ENCODE measurements around the gene ATCAY.

ATCAY gene

DNA sequence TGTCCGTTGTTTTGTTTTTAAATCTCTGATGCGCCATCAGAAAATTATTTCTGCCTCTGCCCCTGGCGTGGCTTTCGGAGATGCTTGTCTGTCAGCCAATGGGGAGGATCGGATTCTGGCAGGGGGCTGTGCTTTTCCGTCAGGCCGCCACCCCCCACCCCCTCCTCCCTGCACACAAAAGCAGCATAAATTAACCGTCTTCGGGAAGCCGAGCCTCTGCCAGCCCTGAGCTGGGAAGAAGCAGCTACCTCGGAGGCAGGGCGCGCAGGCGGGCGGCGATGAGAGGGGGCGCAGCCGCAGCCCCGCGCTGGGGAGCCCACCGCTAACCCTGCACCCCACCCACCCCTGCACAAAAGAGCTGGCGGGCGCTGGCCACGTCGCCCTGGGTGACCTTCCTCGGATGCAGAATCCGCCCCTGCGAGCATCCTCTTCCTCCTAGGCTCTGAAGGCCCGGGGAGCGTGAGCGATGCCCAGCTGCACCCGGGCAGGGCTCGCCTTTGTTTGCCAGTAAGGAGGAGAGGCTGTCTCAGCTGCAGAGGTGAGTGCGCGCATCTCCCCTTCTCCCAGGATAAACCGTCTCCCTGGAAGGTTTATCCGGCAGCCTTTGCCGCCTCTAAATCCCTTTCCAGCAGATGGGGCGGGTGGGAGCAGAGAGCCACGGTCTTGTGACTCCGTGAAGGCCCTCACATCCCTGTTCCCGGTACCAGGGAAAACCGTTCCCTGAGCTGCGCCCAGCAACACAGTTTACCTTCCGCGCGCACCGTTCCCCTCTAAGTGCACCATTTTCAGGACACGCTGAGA lies at the start of gene ATCAY:
Gene ATCAY (plus strand): TSS at position 215 of the 801 bp plus-strand sequence. CDS start 5,083 bp downstream, outside the sequence.
- no peak for DNase-seq

GRCh38 chr19:3831601-3832000 lies 48.9 kb upstream of the ATCAY start:
- DNase-seq = no peak

DNA sequence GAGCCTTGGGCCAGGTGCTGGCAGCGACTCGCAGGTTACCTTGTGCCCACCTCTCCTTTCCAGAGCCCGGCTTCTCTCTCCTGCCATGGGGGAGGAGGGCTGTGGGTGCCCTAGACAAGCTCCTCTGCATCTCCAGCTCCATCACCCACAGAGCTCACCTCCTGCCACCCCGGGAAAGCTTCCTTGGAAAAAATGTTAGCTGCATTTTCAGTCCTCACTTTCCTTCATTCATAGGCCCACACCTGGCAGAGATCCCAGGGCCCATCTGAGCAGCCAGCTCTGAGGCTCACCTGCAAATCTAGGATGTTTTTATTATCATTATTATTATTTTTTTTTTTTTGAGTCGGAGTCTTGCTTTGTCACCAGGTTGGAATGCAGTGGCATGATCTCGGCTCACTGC lies 48.5 kb upstream of the ATCAY start:
- DNase-seq = no peak

DNA sequence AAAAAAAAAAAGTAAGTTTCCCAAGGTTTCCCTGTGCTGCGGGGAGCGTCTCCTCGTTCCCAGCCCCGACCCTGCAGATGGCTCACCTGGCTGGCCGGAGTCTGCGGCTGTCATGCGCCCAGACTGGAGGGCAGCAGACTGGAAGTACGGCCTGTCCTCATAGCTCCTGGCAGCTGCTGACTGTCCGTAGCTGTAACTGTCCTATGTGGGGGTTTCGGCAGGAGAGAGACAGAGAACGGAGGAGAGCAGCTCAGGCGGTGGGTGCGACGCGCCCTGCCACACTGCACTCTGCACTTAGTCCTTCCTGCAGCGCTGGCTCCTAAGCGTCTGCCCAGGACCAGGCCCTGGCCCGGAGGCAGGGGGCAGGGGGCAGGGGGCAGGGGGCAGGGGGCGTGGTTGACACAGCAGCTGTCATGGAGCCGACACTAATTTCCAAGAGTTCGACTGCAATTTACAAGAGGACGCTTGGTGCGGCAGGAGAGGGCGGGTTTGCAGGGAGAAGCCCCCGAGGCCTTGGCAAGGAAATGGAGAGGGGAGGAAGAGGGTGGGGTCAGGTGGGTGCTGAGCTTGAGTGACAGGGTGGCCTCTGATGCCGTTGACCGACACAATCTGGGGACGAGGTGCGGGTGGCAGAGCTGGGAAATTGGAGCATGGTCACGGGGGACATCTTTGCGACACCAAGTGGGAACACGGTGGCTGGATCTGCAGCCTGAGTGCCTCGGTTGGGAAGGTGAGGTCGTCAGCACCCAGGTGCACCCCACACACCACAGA lies 46.7 kb upstream of the ATCAY start:
- DNase-seq = no peak

DNA sequence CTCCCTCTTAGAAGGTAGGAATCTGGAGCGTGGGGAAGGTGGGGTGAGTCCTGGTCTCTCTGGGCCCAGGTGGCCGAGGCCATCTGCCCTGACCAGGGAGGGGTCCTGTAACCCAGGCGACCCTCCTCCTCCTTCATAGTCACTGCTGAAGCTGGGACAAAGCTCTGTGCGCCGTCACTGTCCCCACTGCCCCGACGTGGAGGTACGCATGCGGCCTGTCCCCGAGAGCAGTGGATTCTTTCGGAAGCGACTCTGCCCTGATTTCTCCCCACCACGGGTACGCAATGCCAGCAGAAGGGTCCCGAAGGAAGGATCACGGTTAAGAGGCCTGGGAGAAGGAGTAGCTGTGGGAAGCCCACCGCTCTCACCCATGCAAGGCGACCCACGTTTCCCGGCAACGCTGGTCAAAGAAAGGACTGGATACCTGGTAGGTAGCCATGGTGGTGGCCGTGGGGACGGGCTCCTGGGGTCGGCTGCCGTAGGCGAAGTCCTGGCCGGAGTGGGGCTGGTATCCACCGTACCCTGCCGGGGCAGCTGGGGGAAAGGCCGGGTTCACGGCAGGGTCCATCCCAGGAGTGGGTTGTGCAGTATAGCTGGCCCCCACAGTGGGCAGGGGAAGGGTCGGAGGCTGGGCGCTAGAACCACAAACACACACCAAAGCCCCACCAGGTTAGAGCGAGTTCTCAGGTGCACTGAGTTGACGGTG lies 46.0 kb upstream of the ATCAY start:
- DNase-seq = no peak

DNA sequence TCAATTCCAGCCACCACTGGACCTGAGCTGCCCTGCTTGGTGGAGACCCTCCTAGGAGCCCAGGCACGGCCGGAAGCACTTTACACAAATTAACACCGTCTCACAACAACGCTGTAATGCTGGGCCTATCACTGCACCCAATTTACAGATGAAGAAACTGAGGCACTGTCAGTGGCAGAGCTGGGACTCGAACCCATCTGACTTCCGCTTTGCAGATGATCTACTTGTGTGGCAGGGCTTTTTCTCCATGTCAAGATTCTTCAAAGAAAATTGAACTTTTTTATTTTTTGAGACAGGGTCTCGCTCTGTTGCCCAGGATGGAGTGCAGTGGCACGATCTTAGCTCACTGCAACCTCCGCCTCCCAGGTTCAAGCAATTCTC lies 45.4 kb upstream of the ATCAY start:
- no peak for DNase-seq

DNA sequence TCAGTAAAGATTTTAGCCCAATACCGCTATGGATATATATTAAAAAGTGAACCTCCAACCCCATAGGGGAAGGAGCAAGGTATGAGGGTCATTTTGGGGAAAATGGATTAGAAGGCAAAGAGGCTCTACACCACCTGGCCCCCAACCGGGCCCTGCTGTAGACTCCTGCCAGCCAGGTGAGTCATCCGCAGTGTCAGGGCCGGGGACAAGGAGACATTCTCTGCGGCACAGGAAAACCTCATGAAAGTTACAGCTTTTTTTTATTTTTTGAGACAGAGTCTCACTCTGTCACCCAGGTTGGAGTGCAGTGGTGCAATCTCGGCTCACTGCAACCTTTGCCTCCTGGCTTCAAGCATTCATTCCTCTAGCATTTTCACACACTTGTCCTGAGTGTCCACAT lies 43.6 kb upstream of the ATCAY start:
- DNase-seq = no peak

- DNase-seq = no peak
These were observed 43.2 kb upstream of the ATCAY start for GRCh38 chr19:3837332-3837731.

GRCh38 chr19:3837922-3838321 lies 42.6 kb upstream of the ATCAY start:
- DNase-seq = no peak

DNA sequence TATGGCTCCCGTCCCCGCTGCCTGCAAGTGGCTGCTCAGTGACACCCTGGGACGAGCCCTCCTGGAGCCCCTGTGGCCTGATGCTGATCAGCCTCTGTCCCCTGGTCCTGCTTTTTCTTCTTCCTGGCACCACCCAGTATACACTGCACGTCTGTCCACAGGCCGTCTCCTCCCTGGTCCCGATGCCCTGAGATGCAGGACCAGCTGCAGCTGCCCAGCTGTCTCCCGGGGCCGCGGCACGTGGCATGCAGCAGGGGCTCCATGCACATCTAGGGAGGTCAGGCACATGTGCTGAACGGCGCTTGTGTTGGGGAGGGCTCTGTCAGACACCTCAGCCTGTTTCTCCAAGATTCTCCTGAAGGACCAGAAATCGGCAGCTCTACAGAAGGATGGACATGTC lies 41.8 kb upstream of the ATCAY start:
- DNase-seq = no peak

GRCh38 chr19:3839941-3840340 lies 40.5 kb upstream of the ATCAY start:
- DNase-seq = no peak

DNA sequence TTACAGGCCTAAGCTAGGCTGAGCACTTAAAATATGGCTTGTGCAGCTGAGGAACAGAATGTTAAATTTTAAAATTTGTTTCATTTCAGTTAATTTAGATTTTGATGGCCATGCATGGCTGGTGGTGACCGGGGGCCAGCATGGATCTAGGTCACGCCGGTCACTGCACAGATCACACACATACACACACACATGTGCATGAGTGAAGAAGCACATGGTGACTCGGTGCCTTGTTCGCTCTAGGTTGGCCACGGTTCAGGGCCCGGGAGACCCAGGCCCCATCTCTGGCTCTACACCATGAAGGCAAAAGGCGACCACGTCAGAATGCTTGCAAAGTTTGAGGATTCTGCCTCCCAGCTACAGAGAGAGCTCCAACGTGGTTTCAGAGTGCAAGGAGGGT lies 39.7 kb upstream of the ATCAY start:
- no peak for DNase-seq

DNA sequence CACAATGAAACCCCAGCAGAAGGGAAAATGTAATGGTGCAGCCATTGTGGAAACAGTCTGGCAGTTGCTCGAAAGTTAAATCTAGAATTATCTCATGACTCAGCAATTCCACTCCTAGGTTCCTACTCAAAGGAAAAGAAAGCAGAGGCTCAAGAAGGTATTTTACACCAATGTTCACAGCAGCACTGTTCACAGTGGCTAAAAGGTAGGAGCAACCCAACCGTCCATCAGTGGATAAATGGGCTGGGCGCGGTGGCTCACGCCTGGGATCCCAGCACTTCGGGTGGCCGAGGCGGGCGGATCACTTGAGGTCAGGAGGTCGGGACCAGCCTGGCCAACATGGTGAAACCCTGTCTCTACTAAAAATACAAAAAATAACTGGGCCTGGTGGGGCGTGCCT lies 37.5 kb upstream of the ATCAY start:
- DNase-seq = no peak

GRCh38 chr19:3844596-3844995 lies 35.9 kb upstream of the ATCAY start:
- DNase-seq = no peak

DNA sequence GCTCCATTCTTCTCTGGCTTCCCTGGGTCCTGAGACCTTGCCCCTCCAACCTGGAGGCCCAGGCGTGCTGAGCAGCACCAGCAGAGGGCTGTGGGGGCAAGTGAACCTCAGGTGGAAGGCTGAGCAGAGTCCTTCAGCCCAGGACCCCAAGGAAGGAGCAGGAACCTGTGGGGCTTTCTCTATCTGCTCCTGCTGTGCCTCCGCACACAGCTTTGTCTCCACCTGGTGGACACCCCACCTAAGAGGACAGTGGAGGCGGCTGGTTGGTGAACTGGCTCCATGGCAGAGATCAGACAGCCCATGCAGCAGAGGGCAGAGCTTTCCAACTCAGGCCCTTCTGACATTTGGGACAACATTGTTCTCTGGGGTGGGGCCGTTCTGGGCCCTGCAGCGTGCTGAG lies 31.4 kb upstream of the ATCAY start:
- no peak for DNase-seq

DNA sequence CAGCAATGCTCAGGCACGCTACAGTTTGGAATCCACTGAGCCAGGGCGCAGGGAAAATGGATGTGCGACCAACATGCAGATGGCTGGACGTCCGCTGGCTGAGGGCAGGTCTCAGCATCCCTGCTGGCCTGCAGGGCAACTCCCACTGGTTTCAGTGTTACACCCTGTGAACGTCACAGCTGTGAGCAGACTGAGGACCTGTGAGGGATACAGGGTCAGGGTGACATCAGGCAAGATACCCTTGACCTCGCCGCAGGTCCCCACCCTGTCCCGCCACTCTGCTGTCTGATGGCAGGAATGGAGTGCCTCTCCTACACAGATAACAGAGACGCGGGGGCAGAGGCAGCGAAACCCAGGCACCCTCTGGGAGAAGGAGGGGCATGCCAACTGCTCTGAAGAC lies 30.7 kb upstream of the ATCAY start:
- no peak for DNase-seq

GRCh38 chr19:3850320-3850972 lies 30.0 kb upstream of the ATCAY start:
- DNase-seq = no peak

DNA sequence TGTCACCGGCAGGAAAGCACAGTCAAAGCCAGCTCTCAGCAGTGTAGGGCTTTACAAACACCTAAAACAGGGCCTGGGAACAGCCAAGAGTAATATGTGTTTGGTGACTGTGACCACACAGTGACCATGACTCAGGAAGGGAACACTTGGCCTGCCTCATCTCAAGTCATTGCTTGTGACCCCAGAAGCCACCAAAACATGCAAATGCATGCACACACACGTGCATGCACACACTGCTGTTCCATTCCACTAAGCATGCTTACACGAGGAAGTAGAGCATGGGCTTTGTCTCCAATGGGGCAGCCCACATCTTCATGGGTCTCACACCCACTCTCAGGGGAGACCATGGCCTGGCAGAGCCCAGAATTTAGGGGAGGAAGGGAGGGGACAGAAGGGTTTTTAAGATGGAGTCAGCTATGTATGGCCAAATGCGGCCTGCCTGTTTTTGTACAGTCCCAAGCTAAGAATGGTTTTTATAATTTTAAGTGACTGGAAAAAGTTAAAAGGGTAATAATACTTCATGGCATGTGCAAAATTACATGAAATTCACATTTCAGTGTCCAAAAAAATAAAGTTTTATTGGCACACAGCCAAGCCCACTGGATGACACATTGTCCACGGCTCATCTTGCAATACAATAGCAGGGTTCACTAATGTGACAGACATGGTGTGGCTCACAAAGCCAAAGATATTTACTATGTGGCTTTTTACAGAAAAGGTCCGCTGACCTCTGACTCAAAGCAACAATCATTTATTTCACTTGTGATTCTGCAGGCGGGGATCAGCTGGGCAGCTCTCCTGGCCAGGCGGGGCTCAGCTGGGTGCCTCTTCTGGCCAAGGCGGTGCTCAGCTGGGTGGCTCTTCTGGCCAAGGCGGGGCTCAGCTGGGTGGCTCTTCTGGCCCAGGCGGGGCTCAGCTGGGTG lies 29.0 kb upstream of the ATCAY start:
- no peak for DNase-seq

- DNase-seq = no peak
These were observed 28.3 kb upstream of the ATCAY start for GRCh38 chr19:3852177-3852511.

DNA sequence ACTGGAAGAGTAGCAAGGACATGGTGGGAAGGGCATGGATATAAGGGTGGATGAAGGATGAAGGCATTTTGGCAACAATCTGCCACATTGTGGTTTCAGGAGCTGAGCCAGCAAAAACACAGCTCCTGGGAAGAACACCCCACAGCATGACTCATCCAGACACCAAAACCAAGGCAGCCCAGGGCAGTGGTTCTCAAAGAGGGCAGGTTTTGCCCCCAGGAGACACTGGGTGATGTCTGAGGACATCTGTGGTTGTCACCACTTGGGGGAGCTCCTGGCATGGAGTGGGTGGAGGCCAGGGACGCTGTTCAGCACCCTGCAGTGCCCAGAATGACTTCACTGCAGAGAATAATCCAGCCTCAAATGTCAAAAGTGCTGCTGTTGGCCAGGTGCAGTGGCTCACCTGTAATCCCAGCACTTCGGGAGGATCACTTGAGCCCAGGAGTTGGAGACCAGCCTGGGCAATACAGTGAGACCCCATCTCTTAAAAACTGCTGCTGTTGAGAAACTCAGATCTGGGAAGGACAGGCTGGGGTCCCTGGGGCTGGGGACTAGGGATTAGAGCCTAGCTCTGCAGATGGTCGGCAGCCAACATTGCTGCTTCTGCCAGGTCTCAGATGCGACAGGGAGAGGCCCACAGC lies 27.8 kb upstream of the ATCAY start:
- DNase-seq = no peak

DNA sequence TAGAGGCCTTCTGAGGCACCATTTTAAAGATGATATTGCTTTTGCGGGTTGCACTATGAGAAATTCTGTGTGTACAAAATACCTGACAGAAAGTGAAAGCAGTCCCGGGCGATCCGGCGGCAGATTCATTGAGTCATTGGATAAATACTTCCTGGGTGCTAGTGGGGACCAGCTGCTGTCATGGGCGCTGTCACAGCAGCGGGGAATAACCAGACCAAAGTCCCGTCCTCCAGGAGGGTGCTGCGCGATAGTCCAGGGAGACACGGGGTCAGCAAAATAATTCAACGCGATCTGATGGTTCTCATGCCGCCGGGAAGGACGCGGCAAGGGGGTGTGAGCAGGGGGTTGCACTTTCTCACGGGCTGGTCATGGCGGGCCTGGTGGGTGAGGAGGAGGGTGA lies 25.2 kb upstream of the ATCAY start:
- DNase-seq = peak; percentile 31

All from NCI-H2029 (cell line).